ENCODE data around the gene ARL6IP6. TPM values are rescaled to one million over a fixed set of nuclear protein-coding genes. Genes with fewer than 3 reads are reported as not detected.

ARL6IP6 gene
- total and polyA plus RNA-seq, 10 of the 15 experiments (the other 5 are each of a cell fraction or from before 2014, with no cell fraction given), result 15.8 to 87.3 (median 28.4) TPM

DNA sequence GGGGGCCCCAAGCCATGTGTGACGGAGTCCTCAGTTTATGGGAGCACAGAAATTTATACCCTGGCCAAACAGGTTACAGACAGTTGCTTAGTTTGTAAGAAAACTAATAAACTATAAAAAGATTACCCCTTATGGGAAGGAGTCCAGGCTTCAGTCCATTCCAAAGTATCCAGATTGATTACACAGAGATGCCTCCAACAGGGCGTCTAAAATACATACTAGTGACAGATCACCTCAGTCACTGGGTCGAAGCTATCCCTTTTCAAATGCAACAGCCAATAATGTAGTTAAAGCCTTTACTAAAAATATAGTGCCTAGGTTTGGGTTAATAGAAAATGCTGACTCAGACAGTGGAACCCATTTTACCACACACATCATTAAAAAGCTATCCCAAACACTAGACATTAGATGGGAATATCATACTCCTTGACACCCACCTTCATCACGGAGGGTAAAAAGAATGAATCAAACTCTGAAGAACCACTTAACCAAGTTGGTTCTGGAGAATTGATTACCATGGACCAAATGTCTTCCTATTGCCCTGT, 11.9 kb upstream of the ARL6IP6 start:
- no TSS peak for BruUV-seq (replicated peaks)
- Histone ChIP-seq H3K27me3 (replicated peaks in 1 of 2; ENCODE audit: control insufficient read depth in 2 of 2, insufficient read depth in 2 of 2, low read length in 1 of 2) (no peaks in the 10 kb centered on the region), H4K20me1 (ENCODE audit: control insufficient read depth, insufficient read depth) (no peaks in the 10 kb centered on the region), H3K4me2 (ENCODE audit: control insufficient read depth, insufficient read depth) (no peak overlapping the region), H3K79me2 (ENCODE audit: control insufficient read depth, insufficient read depth, low read length) (peaks cover 88% of the 10 kb centered on the region), H3K9me3 (replicated peaks; ENCODE audit: control insufficient read depth, insufficient read depth, low read length) (peaks cover 6% of the 10 kb centered on the region; the same call in 2 of the 3 replicates), H3K4me1 (ENCODE audit: control insufficient read depth, insufficient read depth, low read length) (no peaks in the 10 kb centered on the region), H3K9ac (ENCODE audit: control insufficient read depth, insufficient read depth, low read length) (no peak overlapping the region), H3K36me3 (ENCODE audit: control insufficient read depth in 2 of 2, insufficient read depth in 2 of 2, low read length in 1 of 2) (peaks cover 12 to 24% of the 10 kb centered on the region in 2 experiments), H3K4me3 (no peak overlapping the region), H3K27ac (ENCODE audit: control insufficient read depth, insufficient read depth) (no peak overlapping the region), H2AFZ (ENCODE audit: control insufficient read depth, low read depth, low read length) (no peak overlapping the region)
- in situ Hi-C loops (cut with MboI) (loop anchor here (25.0 kb wide), 1 partner anchor 1419 kb away; the partner anchor contains the start of gene NMI), intact Hi-C loops (cut with micrococcal nuclease; ENCODE audit: unreplicated experiment) (no loop called here)
- TF ChIP-seq, protein P1, sequence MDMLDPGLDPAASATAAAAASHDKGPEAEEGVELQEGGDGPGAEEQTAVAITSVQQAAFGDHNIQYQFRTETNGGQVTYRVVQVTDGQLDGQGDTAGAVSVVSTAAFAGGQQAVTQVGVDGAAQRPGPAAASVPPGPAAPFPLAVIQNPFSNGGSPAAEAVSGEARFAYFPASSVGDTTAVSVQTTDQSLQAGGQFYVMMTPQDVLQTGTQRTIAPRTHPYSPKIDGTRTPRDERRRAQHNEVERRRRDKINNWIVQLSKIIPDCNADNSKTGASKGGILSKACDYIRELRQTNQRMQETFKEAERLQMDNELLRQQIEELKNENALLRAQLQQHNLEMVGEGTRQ (IDR thresholded peaks at IDR 0.05; ENCODE audit: borderline replicate concordance, low read depth, low read length), result no peak
- TF ChIP-seq, protein P2, sequence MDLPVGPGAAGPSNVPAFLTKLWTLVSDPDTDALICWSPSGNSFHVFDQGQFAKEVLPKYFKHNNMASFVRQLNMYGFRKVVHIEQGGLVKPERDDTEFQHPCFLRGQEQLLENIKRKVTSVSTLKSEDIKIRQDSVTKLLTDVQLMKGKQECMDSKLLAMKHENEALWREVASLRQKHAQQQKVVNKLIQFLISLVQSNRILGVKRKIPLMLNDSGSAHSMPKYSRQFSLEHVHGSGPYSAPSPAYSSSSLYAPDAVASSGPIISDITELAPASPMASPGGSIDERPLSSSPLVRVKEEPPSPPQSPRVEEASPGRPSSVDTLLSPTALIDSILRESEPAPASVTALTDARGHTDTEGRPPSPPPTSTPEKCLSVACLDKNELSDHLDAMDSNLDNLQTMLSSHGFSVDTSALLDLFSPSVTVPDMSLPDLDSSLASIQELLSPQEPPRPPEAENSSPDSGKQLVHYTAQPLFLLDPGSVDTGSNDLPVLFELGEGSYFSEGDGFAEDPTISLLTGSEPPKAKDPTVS (IDR thresholded peaks at IDR 0.05; ENCODE audit: low read depth, low read length), result no peak
- TF ChIP-seq ATF7 (IDR thresholded peaks at IDR 0.05; ENCODE audit: low read depth), result no peak
- no peak for TF ChIP-seq RFX5 (IDR thresholded peaks at IDR 0.05; ENCODE audit: low read depth, low read length)
- no peak for TF ChIP-seq KDM1A (IDR thresholded peaks at IDR 0.05; ENCODE audit: borderline replicate concordance)
- no peak for TF ChIP-seq MEF2A (IDR thresholded peaks at IDR 0.05; ENCODE audit: insufficient read depth, low read depth, low read length)
- no peak for TF ChIP-seq NFYA (IDR thresholded peaks at IDR 0.05; ENCODE audit: borderline replicate concordance, low read depth, low read length)
- TF ChIP-seq EGR1 (IDR thresholded peaks at IDR 0.05; ENCODE audit: borderline replicate concordance in 1 of 2, low read depth in 2 of 2, low read length in 2 of 2), result no peak
- no peak for TF ChIP-seq RAD51 (IDR thresholded peaks at IDR 0.05)
- no peak for TF ChIP-seq SUZ12 (IDR thresholded peaks at IDR 0.05; ENCODE audit: unreplicated experiment)
- no peak for TF ChIP-seq STAT3 (IDR thresholded peaks at IDR 0.05; ENCODE audit: low read depth, low read length)
- TF ChIP-seq BCL11A (IDR thresholded peaks at IDR 0.05; ENCODE audit: low read depth, low read length), result no peak
- TF ChIP-seq LARP7 (IDR thresholded peaks at IDR 0.05), result no peak
- no peak for TF ChIP-seq TCF12 (IDR thresholded peaks at IDR 0.05; ENCODE audit: low read depth, low read length)
- TF ChIP-seq ETV6 (conservative IDR thresholded peaks at IDR 0.05 in 1 of 2, IDR thresholded peaks at IDR 0.05 in 1 of 2; ENCODE audit: borderline replicate concordance in 1 of 2, low read depth in 1 of 2), result no peak
- no peak for TF ChIP-seq POU2F2 (IDR thresholded peaks at IDR 0.05; ENCODE audit: borderline replicate concordance, low read depth, low read length)
- TF ChIP-seq ZNF274 (IDR thresholded peaks at IDR 0.05; ENCODE audit: insufficient read depth, insufficient read length), result no peak
- no peak for TF ChIP-seq CREM (IDR thresholded peaks at IDR 0.05; ENCODE audit: low read depth)
- no peak for TF ChIP-seq TCF3 (IDR thresholded peaks at IDR 0.05; ENCODE audit: borderline replicate concordance, insufficient read depth, low read depth, low read length)
- ChIA-PET POLR2A (no interaction called here), RAD21 (ENCODE audit: unreplicated experiment) (no interaction called here), SMC1A (ENCODE audit: uncharacterized antibody, unreplicated experiment) (no interaction called here), CTCF (interaction anchor here (1.4 to 7.2 kb wide), 2 partner anchors 9 to 70 kb away, joined by 4 to 28 read pairs; no protein-coding TSS in a partner anchor)
- DNase-seq (ENCODE audit: low read depth, low spot score) (no peak), FAIRE-seq (no peak), ATAC-seq (no peak)
- 100% methylated on average over 4 of the region's 4 CpGs for WGBS (ENCODE audit: insufficient coverage, insufficient replicate concordance, low lambda C conversion rate, missing lambda C conversion rate)
